Measurements from ENCODE around the gene ANKRD13B.
"Not testable (repeated sequence)": the region's sequence is repeated elsewhere in the genome, so short reads cannot be mapped to it uniquely, and the experiment has no call there.

The ANKRD13B gene

GRCh38 chr17:29592850-29593551 is at the start of gene ANKRD13B:
Gene ANKRD13B (plus strand): TSS chr17:29593132. CDS start chr17:29593622, 490 bp downstream.
- peak; percentile 34 for DNase-seq

- DNase-seq = no peak
Observed at GRCh38 chr17:29544066-29544465, 48.9 kb upstream of the ANKRD13B start.

- no peak for DNase-seq
Observed at GRCh38 chr17:29546085-29546484, 46.8 kb upstream of the ANKRD13B start.

DNA sequence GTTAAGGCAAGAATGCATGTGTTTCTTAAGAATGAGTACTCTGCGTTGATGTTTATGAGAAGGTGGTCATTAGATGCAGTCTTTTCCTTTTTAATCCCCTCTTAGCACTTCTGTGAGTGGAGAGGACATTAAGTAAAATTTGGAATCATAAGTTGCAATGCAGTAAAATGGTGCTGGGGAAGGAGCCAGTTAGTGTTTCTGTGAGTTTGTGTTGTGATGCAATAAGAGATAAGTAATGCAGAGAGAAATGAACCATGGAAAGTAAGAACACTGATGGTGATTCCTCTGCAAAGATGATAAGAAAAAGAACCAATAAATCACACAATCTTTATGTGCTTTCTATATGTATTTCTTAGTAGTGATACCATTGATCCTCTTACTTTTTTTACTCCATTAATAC is 46.1 kb upstream of the ANKRD13B start:
- no peak for DNase-seq

GRCh38 chr17:29549177-29549923 is 43.6 kb upstream of the ANKRD13B start:
- DNase-seq = no peak

DNA sequence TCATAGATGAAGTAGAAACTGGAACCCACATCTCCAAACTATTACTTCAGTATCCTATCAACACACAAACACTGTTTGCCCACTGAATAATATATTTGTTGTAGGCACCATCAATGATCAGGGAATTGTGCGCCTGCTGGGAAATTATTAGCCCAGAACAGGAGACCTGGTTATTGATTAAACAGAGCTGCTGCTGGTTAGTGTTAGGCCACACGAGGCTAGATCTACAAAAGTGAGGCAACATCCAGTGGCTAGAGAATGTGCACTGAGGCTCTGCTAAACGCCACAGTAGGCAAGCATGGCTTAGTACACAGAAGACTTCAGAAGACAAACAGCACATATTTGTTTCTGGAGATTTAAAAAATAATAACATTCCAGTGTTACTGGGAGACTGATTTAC is 37.1 kb upstream of the ANKRD13B start:
- DNase-seq = no peak

DNA sequence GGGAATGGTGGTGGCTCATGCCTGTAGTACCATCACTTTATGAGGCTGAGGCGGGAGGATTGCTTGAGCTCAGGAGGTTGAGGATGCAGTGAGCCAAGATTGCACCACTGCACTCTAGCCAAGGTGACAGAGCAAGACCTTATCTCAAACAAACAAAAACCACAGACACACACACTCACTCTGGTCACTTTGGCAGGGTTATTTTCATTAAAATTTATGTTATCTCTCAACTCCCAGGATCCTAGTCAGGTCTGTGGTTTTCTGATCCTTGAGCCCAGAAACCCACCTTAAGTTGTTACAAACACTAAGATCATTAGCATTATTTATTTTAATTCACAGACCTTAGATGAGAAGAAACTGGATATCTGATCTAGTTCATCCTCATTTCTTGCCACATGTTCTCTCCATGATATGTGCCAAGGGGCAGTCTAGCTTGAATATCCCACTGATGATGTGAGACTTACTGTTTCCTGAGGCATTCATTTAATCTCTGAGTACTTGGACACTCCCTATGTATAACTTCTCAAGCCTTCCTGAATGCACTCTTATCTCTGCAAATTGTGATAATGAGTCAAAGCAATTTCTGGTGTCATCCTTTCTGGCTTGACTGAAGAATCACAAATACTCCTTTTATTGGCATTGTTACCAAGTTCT is 35.7 kb upstream of the ANKRD13B start:
- DNase-seq = no peak

DNA sequence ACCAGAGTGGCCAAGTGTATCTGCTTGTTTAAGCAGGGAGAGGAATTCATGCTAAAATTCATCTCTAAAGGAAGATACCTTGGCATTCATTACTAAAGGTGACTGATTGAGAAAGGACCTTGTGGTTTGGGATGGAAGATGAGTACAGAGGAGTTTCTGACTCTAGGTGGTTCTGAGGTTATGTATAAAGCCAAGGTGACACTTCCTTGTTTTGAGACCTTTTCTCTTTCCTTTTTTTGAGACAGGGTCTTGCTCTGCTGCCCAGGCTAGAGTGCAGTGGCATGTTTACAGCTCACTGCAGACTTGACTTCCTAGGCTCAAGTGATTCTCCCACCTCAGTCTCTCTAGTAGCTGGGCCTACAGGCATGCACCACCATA is 35.2 kb upstream of the ANKRD13B start:
- no peak for DNase-seq

DNA sequence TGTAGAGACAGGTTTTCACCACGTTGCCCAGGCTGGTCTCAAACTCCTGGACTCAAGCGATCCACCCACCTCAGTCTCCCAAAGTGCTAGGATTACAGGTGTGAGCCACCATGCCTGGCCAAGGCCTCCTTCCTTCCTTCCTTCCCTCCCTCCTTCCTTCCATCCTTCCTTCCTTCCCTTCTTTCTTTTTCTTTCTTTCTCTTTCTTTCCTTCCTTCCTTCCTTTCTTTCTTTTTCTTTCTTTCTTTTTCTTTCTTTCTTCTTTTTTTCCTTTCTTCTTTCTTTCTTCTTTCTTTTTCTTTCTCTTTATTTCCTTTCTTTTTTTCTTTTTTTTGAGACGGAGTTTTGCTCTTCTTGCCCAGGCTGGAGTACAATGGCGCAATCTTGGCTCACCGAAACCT is 34.8 kb upstream of the ANKRD13B start:
- DNase-seq = not testable (repeated sequence)

DNA sequence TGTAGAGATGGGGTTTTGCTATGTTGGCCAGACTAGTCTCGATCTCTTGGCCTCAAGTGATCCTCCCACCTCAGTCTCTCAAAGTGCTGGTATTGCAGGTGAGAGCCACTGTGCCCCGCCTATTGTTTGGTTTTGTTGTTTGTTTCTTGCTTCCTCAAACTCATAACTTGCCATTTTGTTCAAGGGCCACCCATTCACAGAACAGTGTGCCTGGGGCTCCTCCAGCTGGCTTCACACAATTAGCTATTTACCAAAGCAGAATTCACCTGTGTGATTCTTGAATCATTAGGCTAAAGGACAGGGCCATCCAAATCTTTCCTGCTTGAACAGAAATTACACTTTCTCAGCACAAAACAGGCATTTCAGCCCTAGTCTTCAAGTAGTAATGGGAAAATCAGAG is 33.3 kb upstream of the ANKRD13B start:
- DNase-seq = no peak

GRCh38 chr17:29560316-29560715 is 32.6 kb upstream of the ANKRD13B start:
- no peak for DNase-seq

DNA sequence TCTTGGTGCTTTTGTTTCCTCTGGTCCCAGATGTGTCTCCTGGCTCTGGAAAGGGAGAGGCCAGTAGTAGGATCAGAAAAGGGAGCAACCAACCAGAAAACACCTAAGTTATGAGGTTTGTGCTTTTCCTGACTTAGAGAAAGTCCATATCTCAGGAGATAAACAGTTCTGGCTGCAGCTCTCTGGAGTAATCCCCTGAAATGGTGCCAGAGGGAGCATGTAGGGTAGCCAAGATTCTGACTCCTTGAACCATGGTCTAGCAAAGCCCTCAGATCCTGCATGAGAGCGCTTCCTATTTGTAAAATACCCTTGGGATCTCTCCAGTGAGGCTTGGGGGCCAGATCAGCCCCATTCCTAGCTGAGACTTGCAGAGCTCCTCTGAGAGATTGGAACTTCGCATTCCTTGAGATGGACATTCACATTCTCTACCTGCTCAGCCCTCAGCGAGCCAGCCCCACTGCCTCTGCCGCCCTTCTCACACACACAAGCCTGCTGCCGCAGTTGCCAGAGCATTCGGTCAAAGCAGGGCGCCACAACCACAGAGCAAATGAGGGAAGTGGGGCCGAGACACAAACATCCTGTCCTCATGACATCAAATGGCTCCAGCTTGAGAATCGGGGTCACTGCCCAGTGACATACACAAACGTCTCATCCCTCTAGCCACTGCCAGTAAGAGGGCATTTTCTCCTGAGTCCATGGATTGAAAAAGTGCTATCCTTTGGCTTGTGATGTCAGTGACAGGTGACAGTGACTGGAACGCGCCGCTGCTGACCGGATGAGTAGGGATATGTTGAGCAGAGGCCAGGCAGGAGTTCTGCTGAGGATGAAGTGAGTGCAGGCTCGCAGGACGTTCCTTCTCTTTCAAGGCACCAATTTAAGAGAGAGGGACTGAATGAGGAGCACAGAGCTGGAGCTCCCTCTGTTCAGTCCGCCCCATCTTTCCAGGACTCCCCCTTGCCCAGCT is 31.1 kb upstream of the ANKRD13B start:
- no peak for DNase-seq

- no peak for DNase-seq
Observed at GRCh38 chr17:29562615-29563014, 30.3 kb upstream of the ANKRD13B start.

DNA sequence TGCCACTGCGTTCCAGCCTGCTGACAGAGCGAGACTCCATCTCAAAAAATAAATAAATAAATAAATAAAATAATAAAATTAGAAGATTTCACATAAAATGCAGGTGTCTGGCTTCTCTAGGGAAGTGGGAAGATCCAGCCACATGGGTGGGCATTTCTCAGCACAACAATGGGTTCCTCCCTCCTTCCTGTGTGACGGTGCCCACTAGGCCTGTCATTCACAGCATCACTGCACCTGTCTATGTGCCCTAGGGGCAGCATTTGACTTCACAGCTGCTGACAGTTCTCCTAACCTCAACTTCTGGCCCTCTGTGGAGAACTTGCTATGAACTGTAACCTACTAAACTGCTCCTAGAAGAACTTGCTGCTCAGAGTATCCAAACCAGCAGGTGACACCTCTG is 29.1 kb upstream of the ANKRD13B start:
- no peak for DNase-seq

GRCh38 chr17:29565643-29566472 is 27.1 kb upstream of the ANKRD13B start:
- DNase-seq = peak; percentile 10

DNA sequence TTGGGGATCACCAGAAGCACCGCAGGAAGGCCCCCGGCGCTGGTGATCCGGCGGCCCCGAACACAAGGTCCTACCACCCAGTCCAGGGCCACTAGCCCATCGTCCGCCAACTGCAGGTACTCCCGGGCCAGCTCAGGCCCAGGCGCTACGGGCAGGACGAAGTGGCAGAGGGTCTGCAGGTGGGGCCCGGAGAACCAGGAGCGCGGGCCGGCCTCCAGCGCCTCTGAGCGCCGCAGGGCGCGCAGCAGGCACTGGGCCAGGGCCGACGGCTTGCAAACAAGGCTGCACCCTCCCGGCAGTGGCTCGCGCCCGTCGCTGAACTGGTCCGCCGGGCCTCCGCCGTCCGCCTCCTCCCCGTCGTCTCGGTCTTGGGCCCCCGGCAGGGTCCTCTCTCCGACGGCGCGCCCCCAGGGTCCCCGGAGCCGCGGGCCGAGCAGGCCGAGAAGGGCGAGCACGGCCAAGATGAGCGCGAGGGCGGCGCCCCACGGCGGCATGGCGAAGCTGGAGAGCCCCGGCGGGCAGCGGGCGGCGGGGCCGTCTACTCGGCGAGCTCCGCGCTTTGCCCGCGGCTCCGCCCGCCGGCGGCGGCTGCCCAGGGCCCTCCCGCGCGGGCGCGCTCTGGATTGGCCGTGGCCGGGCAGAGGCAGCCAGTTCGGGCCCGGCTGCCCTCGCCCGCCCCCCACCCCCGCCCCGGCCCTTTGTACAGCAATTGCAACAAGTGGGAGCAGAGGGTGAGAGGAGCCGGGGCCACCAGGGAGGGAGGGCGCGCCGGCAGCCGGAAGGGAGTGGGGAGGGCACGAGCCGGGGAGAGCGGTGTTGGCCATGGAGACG is 26.2 kb upstream of the ANKRD13B start, which contains the start of gene ABHD15:
ABHD15 (minus strand) TSS at position 565 of the 831 bp plus-strand sequence; CDS start at position 494, 71 bp downstream.
- peak; percentile 33 for DNase-seq

DNA sequence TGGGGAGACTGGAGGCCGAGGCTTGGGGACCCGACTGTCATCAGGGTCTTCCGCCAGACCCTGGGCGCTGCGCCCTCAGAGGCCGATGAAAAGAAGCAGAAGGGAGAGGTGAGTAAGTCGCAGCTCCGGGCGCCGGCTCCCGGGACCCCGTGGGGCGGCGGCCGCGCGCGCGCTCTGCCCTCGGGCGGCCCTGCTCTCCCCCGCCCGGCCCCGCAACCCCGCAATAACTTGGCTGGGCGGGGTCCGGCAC is 25.7 kb upstream of the ANKRD13B start:
- DNase-seq = no peak

DNA sequence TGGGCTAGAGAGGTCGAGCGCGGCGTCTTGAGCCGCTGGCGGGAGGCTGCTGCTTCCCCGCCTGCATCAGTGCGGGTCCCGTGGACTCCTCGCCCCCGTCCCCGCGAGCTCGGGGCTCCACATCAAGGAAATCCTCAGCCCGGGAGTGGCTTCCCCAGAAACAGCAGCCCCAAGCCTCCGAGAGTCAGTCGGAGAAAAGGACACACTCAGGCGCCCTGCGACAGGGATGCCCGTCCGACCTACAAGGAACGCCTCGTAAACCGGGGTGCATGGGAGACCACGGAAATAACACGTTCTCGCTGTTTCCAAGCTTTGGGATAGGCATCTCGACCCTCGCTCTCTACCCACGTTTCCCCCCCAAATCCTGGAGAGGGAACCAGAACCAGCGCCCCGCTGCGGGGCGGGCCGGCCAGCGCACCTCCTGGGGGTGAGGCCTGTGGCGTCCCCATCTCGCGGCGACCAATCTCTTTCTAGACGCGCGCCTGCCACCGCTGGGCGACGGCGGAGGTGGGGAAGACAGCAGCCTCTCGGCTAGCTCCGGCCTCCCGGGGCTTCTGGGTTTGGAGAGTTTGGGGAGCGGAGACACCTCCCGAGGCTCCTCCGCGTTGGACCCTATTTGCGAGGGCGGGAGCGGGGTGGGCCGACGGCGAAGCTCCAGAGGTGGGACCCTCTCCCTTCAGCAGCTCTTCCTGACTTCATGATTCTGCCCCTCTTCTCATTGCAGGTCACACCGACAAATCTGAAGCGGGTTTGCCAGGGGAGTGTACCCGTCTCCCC is 25.2 kb upstream of the ANKRD13B start:
- DNase-seq = peak; percentile 8

GRCh38 chr17:29568331-29569244 is 24.3 kb upstream of the ANKRD13B start, which contains the start of gene TP53I13:
Gene TP53I13 (plus strand): TSS chr17:29568701. CDS start chr17:29568759, 58 bp downstream.
- DNase-seq = peak; percentile 35
